ENCODE results near the gene PSME3IP1. TPM values are rescaled to one million over a fixed set of nuclear protein-coding genes. Genes with fewer than 3 reads are reported as not detected.

PSME3IP1 gene
- total RNA-seq, 3 donors from 2014 or later (not counting 1 experiment from before 2014, with no cell fraction given) = 129 to 148 (median 133) TPM

- ATAC-seq = no peak
- no peak overlapping the region for H3K4me3 Mint-ChIP-seq
- DNase-seq = no peak
- no peak for TF ChIP-seq CTCF (IDR thresholded peaks at IDR 0.05)
- Histone ChIP-seq H3K4me3 (ENCODE audit: low read length) (no peak overlapping the region), H3K27me3 (ENCODE audit: control insufficient read depth, insufficient read depth, low read length) (no peaks in the 10 kb centered on the region), H3K27ac (ENCODE audit: low read length) (no peak overlapping the region), H3K9me3 (ENCODE audit: control insufficient read depth, insufficient read depth, low read length) (no peaks in the 10 kb centered on the region), H3K36me3 (ENCODE audit: control insufficient read depth, insufficient read depth, low read length) (peaks cover 29% of the 10 kb centered on the region), H3K4me1 (ENCODE audit: control insufficient read depth, insufficient read depth, low read length) (no peaks in the 10 kb centered on the region)
- peaks cover 21% of the 10 kb centered on the region for H3K36me3 Mint-ChIP-seq
- intact Hi-C loops (cut with micrococcal nuclease) = no loop called here
- H3K9me3 Mint-ChIP-seq = no peaks in the 10 kb centered on the region
- H3K27me3 Mint-ChIP-seq (ENCODE audit: low read depth in 2 of 2) = no peaks in the 10 kb centered on the region
- WGBS (ENCODE audit: insufficient coverage) = 98% methylated on average over 5 of the region's 5 CpGs
- H3K4me1 Mint-ChIP-seq = peaks cover 0 to 5% of the 10 kb centered on the region in 2 donors
- H3K27ac Mint-ChIP-seq = no peak overlapping the region
Observed at GRCh38 chr16:57175896-57176295, 9.9 kb downstream of the PSME3IP1 start.

- Histone ChIP-seq H3K4me1 (ENCODE audit: control insufficient read depth, insufficient read depth, low read length) (peaks cover 1% of the 10 kb centered on the region), H3K27me3 (ENCODE audit: control insufficient read depth, insufficient read depth, low read length) (no peaks in the 10 kb centered on the region), H3K9me3 (ENCODE audit: control insufficient read depth, insufficient read depth, low read length) (no peaks in the 10 kb centered on the region), H3K36me3 (ENCODE audit: control insufficient read depth, insufficient read depth, low read length) (peaks cover 46% of the 10 kb centered on the region), H3K27ac (ENCODE audit: low read length) (no peak overlapping the region), H3K4me3 (ENCODE audit: low read length) (no peak overlapping the region)
- ATAC-seq (no peak), DNase-seq (no peak)
- intact Hi-C loops (cut with micrococcal nuclease) = no loop called here
- Mint-ChIP-seq H3K27ac (no peak overlapping the region), H3K9me3 (no peaks in the 10 kb centered on the region), H3K27me3 (ENCODE audit: low read depth in 2 of 2) (no peaks in the 10 kb centered on the region), H3K4me3 (no peak overlapping the region), H3K4me1 (peaks cover 0 to 5% of the 10 kb centered on the region in 2 donors), H3K36me3 (peaks cover 25% of the 10 kb centered on the region)
- 88% methylated on average over 5 of the region's 5 CpGs for WGBS (ENCODE audit: insufficient coverage)
- TF ChIP-seq CTCF (IDR thresholded peaks at IDR 0.05) = no peak
Observed at GRCh38 chr16:57172721-57173290, 13.0 kb downstream of the PSME3IP1 start.

- peaks cover 2% of the 10 kb centered on the region for H3K4me1 ChIP-seq (ENCODE audit: control insufficient read depth, insufficient read depth, low read length)
- DNase-seq = no peak
- no peaks in the 10 kb centered on the region for H3K27me3 ChIP-seq (ENCODE audit: control insufficient read depth, insufficient read depth, low read length)
- Mint-ChIP-seq H3K27me3 (ENCODE audit: low read depth in 2 of 2) (no peaks in the 10 kb centered on the region), H3K4me1 (peaks cover 0 to 5% of the 10 kb centered on the region in 2 donors), H3K27ac (no peak overlapping the region), H3K4me3 (no peak overlapping the region), H3K9me3 (no peaks in the 10 kb centered on the region), H3K36me3 (peaks cover 44% of the 10 kb centered on the region)
- no peak overlapping the region for H3K4me3 ChIP-seq (ENCODE audit: low read length)
- TF ChIP-seq CTCF (IDR thresholded peaks at IDR 0.05) = no peak
- no peak for ATAC-seq
- peaks cover 70% of the 10 kb centered on the region for H3K36me3 ChIP-seq (ENCODE audit: control insufficient read depth, insufficient read depth, low read length)
- no peaks in the 10 kb centered on the region for H3K9me3 ChIP-seq (ENCODE audit: control insufficient read depth, insufficient read depth, low read length)
- no peak overlapping the region for H3K27ac ChIP-seq (ENCODE audit: low read length)
- intact Hi-C loops (cut with micrococcal nuclease) = loop anchor here (2.0 to 5.0 kb wide), 2 partner anchors 85 to 307 kb away; no protein-coding TSS in a partner anchor
Observed at GRCh38 chr16:57169327-57169726, 16.5 kb downstream of the PSME3IP1 start.

GRCh38 chr16:57167953-57168352 lies 17.9 kb downstream of the PSME3IP1 start:
- no peak overlapping the region for H3K4me3 Mint-ChIP-seq
- intact Hi-C loops (cut with micrococcal nuclease) = loop anchor here (1.0 to 5.0 kb wide), 3 partner anchors 83 to 306 kb away; no protein-coding TSS in a partner anchor
- peaks cover 43% of the 10 kb centered on the region for H3K36me3 Mint-ChIP-seq
- H3K4me1 ChIP-seq (ENCODE audit: control insufficient read depth, insufficient read depth, low read length) = peaks cover 2% of the 10 kb centered on the region
- no peak overlapping the region for H3K4me3 ChIP-seq (ENCODE audit: low read length)
- no peak overlapping the region for H3K27ac Mint-ChIP-seq
- 14% methylated on average over 3 of the region's 4 CpGs for WGBS (ENCODE audit: insufficient coverage)
- H3K9me3 ChIP-seq (ENCODE audit: control insufficient read depth, insufficient read depth, low read length) = no peaks in the 10 kb centered on the region
- no peak overlapping the region for H3K27ac ChIP-seq (ENCODE audit: low read length)
- no peaks in the 10 kb centered on the region for H3K9me3 Mint-ChIP-seq
- DNase-seq (peak in 1 of 2 donors; percentile 85), ATAC-seq (peak; percentile 63 to 74 (median 68))
- H3K27me3 Mint-ChIP-seq (ENCODE audit: low read depth in 2 of 2) = no peaks in the 10 kb centered on the region
- TF ChIP-seq CTCF (IDR thresholded peaks at IDR 0.05) = peak; percentile 43
- H3K27me3 ChIP-seq (ENCODE audit: control insufficient read depth, insufficient read depth, low read length) = no peaks in the 10 kb centered on the region
- peaks cover 0 to 5% of the 10 kb centered on the region in 2 donors for H3K4me1 Mint-ChIP-seq
- H3K36me3 ChIP-seq (ENCODE audit: control insufficient read depth, insufficient read depth, low read length) = peaks cover 79% of the 10 kb centered on the region

Data from natural killer cell (primary cell).